Endothelial cell of umbilical vein (primary cell): Measurements from ENCODE around the gene AKT1. TPM values are rescaled to one million over a fixed set of nuclear protein-coding genes. Genes with fewer than 3 reads are reported as not detected.

ENCODE experiments used
- BruUV-seq: library from RNA; stranded (reverse); fragments of 400-500 nt; replicated peaks from 2 replicates; lab custom pipeline; 2021; lab: Mats Ljungman, UMichigan
- CTCF ChIA-PET: fragments of 300-600, 350-600 bp; sonication (Branson Sonifier 250); formaldehyde crosslinking; loops from one replicate; lab custom pipeline; 2021; ENCODE audit warnings: antibody characterized with exemption, inconsistent platforms; lab: Charles Lee
- POLR2A ChIA-PET: fragments of 300-600, 350-600 bp; sonication (Branson Sonifier 250); formaldehyde crosslinking; loops from one replicate; lab custom pipeline; 2021; ENCODE audit warnings: antibody characterized with exemption, inconsistent platforms; lab: Charles Lee
- DNase-seq: peaks from one replicate; pipeline ENCODE4 v3.0.0-alpha.2; 2011; ENCODE audit warnings: low read depth, low spot score
- FAIRE-seq: peaks from 2 replicates; lab custom pipeline; 2011; peaks lifted over from hg19 to GRCh38; lab: Jason Lieb, UNC
- H2AFZ ChIP-seq: 2 replicates; pipeline ENCODE4 v1.6.0; 2012; ENCODE audit warnings: low read depth, low read length, control low read depth, inconsistent platforms
- H3K27ac ChIP-seq: 2 replicates; pipeline ENCODE4 v1.5.1; 2011; ENCODE audit warnings: low read depth, mild to moderate bottlenecking, control low read depth, low read length, moderate library complexity; ENCODE audit not compliant: insufficient read depth
- H3K27me3 ChIP-seq, 2 experiments: 2 replicates each; pipeline versions ENCODE4 v1.6.0 to v1.6.1; 2011; ENCODE audit warnings: low read length in 2 of 2, mixed read lengths in 1 of 2; ENCODE audit not compliant: control insufficient read depth in 2 of 2, insufficient read depth in 2 of 2
- H3K36me3 ChIP-seq, 2 experiments: 2 replicates in 1 of 2; 3 replicates in 1 of 2; pipeline ENCODE4 v1.5.1; 2011; ENCODE audit warnings: low read length in 2 of 2, mild to moderate bottlenecking in 1 of 2, moderate library complexity in 1 of 2; ENCODE audit not compliant: control insufficient read depth in 2 of 2, insufficient read depth in 2 of 2; ENCODE audit errors: extremely low read depth in 1 of 2
- H3K4me1 ChIP-seq: 3 replicates; pipeline ENCODE4 v1.5.1; 2011; ENCODE audit warnings: mild to moderate bottlenecking, low read length; ENCODE audit not compliant: control insufficient read depth, insufficient read depth; ENCODE audit errors: extremely low read depth
- H3K4me2 ChIP-seq: 2 replicates; pipeline ENCODE4 v1.6.1; 2011; ENCODE audit warnings: low read length, control low read depth, mixed read lengths; ENCODE audit not compliant: insufficient read depth
- H3K4me3 ChIP-seq, 3 experiments: fragments of 200-600 bp in 1 of 3; sonication (generic), shearing (Covaris generic) in 1 of 3; replicated peaks in 1 of 3; 2 replicates each; pipeline ENCODE4 v1.5.1; 2011 to 2016; ENCODE audit warnings: control low read depth in 3 of 3, low read length in 3 of 3, mild to moderate bottlenecking in 2 of 3, inconsistent platforms in 1 of 3, low read depth in 1 of 3, moderate library complexity in 1 of 3; ENCODE audit not compliant: insufficient read depth in 1 of 3
- H3K79me2 ChIP-seq: 2 replicates; pipeline ENCODE4 v1.6.0; 2012; ENCODE audit warnings: low read length, inconsistent platforms; ENCODE audit not compliant: control insufficient read depth, insufficient read depth
- H3K9ac ChIP-seq: replicated peaks from 2 replicates; pipeline ENCODE3; 2011; ENCODE audit warnings: low read length, control low read depth; ENCODE audit not compliant: insufficient read depth; ENCODE audit errors: extremely low read depth
- H3K9me1 ChIP-seq: replicated peaks from 3 replicates; pipeline ENCODE4 v1.6.0; 2011; ENCODE audit warnings: mild to moderate bottlenecking, low read length; ENCODE audit not compliant: control insufficient read depth, insufficient read depth; ENCODE audit errors: extremely low read depth
- H3K9me3 ChIP-seq: replicated peaks from 2 replicates; pipeline ENCODE4 v1.5.1; 2012; ENCODE audit warnings: low read length, inconsistent platforms; ENCODE audit not compliant: control insufficient read depth, insufficient read depth
- H4K20me1 ChIP-seq: replicated peaks from 2 replicates; pipeline ENCODE3; 2011; ENCODE audit warnings: mild to moderate bottlenecking, low read length; ENCODE audit not compliant: control insufficient read depth, insufficient read depth; ENCODE audit errors: extremely low read depth
- EZH2 ChIP-seq: IDR thresholded peaks from 2 replicates; pipeline ENCODE4 v1.6.1; 2012; ENCODE audit warnings: borderline replicate concordance, low read depth, mild to moderate bottlenecking, moderate library complexity, low read length, inconsistent platforms; ENCODE audit not compliant: severe bottlenecking
- FOS ChIP-seq: IDR thresholded peaks from 2 replicates; pipeline ENCODE4 v1.6.1; 2011; ENCODE audit warnings: mild to moderate bottlenecking, low read length, moderate library complexity, borderline replicate concordance; ENCODE audit not compliant: insufficient read depth
- GATA2 ChIP-seq: IDR thresholded peaks from 2 replicates; pipeline ENCODE4 v1.7.0; 2011; ENCODE audit warnings: low read depth, mild to moderate bottlenecking, moderate library complexity, mixed read lengths, low read length; ENCODE audit not compliant: insufficient read length, insufficient read depth
- JUN ChIP-seq: IDR thresholded peaks from 2 replicates; pipeline ENCODE4 v1.6.1; 2011; ENCODE audit warnings: borderline replicate concordance, low read depth; ENCODE audit not compliant: insufficient read length, insufficient read depth
- MYC ChIP-seq: IDR thresholded peaks from one replicate; pipeline ENCODE4 v1.6.1; 2011; ENCODE audit warnings: mild to moderate bottlenecking, low read depth, low read length
- POLR2A ChIP-seq: IDR thresholded peaks from 2 replicates; pipeline ENCODE4 v1.6.1; 2012; ENCODE audit warnings: low read depth, mild to moderate bottlenecking, control low read depth, low read length
- POLR2AphosphoS5 ChIP-seq: IDR thresholded peaks from 2 replicates; pipeline ENCODE4 v1.6.1; 2012; ENCODE audit warnings: low read depth, mild to moderate bottlenecking, control low read depth, low read length, moderate library complexity; ENCODE audit not compliant: insufficient read depth
- dilution Hi-C: fragments of 300-500 bp; cut with MboI; formaldehyde crosslinking; loops from one replicate; pipeline ENCODE4 v1.15.0; 2019; ENCODE audit warnings: low sequenced_read_pairs; ENCODE audit not compliant: extremely low pct_ligation_motif_present
- intact Hi-C: fragments of 100-400 bp; cut with micrococcal nuclease; formaldehyde crosslinking; loops from one replicate; pipeline ENCODE4 v1.10.0; 2022
- polyA plus RNA-seq, 4 experiments: library from polyadenylated mRNA; depleted of rRNA in 3 of 4; stranded (reverse) in 3 of 4; unstranded in 1 of 4; fragments of >200 nt; gene quantifications; 2 replicates each; pipeline versions ENCODE4 v1.2.1 to v1.2.3, GENCODE V29; 2011 to 2012; ENCODE audit warnings: missing spikeins in 1 of 4
- total RNA-seq: library from RNA; stranded (reverse); gene quantifications from 2 replicates; pipeline ENCODE4 v1.2.3, GENCODE V29; 2021
- TF ChIP-seq, protein P1 (sequence below), 2 donors: IDR thresholded peaks; 1 replicate in 1 of 2; 2 replicates in 1 of 2; pipeline ENCODE4 v1.5.1; 2011; ENCODE audit warnings: low read length in 2 of 2, mild to moderate bottlenecking in 2 of 2, moderate library complexity in 2 of 2, control low read depth in 1 of 2, inconsistent platforms in 1 of 2, low read depth in 1 of 2; ENCODE audit not compliant: insufficient read depth in 1 of 2; ENCODE audit errors: extremely low read depth in 1 of 2
- TF ChIP-seq, protein P2 (sequence below): IDR thresholded peaks from 2 replicates; pipeline ENCODE4 v1.6.1; 2011; ENCODE audit not compliant: insufficient read depth, insufficient read length

The AKT1 gene
- total and polyA plus RNA-seq, 2 donors (not counting 3 experiments of a cell fraction or from before 2014, with no cell fraction given) = 177 to 191 TPM

DNA sequence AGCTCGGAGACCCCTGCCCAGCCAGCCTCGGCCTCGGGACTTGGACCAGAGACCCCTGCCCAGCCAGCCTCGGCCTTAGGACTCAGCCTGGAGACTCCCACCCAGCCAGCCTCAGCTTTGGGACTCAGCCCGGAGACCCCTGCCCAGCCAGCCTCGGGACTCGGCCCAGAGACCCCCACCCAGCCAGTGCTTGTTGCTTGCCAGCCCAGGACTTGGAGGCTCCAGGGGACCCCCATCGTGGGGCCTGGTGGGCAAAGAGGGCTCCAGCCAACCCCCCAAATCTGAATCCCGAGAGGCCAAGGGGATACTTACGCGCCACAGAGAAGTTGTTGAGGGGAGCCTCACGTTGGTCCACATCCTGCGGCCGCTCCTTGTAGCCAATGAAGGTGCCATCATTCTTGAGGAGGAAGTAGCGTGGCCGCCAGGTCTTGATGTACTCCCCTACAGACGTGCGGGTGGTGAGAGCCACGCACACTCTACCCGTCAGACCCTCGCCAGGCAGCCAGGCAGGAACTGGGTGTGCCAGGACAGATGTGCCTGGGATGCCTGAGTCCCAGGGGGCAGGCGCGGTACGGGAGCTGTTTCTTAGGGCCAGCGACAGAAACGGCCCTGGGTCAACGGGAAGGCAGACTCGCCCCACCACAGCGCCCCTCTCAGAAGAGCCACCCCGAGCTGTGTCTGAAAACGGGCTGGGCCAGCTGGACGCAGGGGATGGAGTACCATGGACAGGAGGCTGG, 15.6 kb downstream of the AKT1 start:
- POLR2A ChIA-PET = no interaction called here
- no peak for FAIRE-seq
- CTCF ChIA-PET = interaction anchor here (4.4 kb wide), 1 partner anchor 11 kb away, joined by 31 read pairs; no protein-coding TSS in a partner anchor

More for the DNA sequence above, 15.6 kb downstream of the AKT1 start:
- DNase-seq = no peak
- Histone ChIP-seq H3K27ac (no peak overlapping the region), H3K4me1 (no peaks in the 10 kb centered on the region), H3K9me1 (no peaks in the 10 kb centered on the region), H3K27me3 (no peaks in the 10 kb centered on the region), H3K9me3 (no peaks in the 10 kb centered on the region), H4K20me1 (no peaks in the 10 kb centered on the region), H3K79me2 (peaks cover 6% of the 10 kb centered on the region), H3K36me3 (peaks cover 4 to 20% of the 10 kb centered on the region in 2 experiments), H3K4me3 (no peak overlapping the region), H3K9ac (no peak overlapping the region), H2AFZ (no peak overlapping the region), H3K4me2 (no peak overlapping the region)
- intact Hi-C loops = no loop called here
- TF ChIP-seq, protein P1, sequence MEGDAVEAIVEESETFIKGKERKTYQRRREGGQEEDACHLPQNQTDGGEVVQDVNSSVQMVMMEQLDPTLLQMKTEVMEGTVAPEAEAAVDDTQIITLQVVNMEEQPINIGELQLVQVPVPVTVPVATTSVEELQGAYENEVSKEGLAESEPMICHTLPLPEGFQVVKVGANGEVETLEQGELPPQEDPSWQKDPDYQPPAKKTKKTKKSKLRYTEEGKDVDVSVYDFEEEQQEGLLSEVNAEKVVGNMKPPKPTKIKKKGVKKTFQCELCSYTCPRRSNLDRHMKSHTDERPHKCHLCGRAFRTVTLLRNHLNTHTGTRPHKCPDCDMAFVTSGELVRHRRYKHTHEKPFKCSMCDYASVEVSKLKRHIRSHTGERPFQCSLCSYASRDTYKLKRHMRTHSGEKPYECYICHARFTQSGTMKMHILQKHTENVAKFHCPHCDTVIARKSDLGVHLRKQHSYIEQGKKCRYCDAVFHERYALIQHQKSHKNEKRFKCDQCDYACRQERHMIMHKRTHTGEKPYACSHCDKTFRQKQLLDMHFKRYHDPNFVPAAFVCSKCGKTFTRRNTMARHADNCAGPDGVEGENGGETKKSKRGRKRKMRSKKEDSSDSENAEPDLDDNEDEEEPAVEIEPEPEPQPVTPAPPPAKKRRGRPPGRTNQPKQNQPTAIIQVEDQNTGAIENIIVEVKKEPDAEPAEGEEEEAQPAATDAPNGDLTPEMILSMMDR (IDR thresholded peaks at IDR 0.05; ENCODE audit: extremely low read depth in 1 of 2, insufficient read depth in 1 of 2, low read depth in 1 of 2, low read length in 2 of 2) = no peak
- TF ChIP-seq FOS (no peak), POLR2AphosphoS5 (no peak), EZH2 (no peak), GATA2 (no peak), POLR2A (no peak), JUN (no peak), MYC (no peak)
- TF ChIP-seq, protein P2, sequence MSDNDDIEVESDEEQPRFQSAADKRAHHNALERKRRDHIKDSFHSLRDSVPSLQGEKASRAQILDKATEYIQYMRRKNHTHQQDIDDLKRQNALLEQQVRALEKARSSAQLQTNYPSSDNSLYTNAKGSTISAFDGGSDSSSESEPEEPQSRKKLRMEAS = no peak
- no TSS peak for BruUV-seq
- dilution Hi-C loops = no loop called here
